GM12892 (cell line): ENCODE results near the gene RBP5.

Experiments
- POLR2A ChIP-seq: IDR thresholded peaks from 2 replicates; pipeline ENCODE4 v1.6.1; 2011; ENCODE audit warnings: low read depth, low read length, control low read depth
- POLR2AphosphoS5 ChIP-seq: IDR thresholded peaks from 2 replicates; pipeline ENCODE4 v1.6.1; 2011; ENCODE audit warnings: low read depth, low read length, control low read depth
- TAF1 ChIP-seq: IDR thresholded peaks from 2 replicates; pipeline ENCODE4 v1.6.1; 2011; ENCODE audit warnings: low read depth, mild to moderate bottlenecking, control low read depth, low read length, borderline replicate concordance

DNA sequence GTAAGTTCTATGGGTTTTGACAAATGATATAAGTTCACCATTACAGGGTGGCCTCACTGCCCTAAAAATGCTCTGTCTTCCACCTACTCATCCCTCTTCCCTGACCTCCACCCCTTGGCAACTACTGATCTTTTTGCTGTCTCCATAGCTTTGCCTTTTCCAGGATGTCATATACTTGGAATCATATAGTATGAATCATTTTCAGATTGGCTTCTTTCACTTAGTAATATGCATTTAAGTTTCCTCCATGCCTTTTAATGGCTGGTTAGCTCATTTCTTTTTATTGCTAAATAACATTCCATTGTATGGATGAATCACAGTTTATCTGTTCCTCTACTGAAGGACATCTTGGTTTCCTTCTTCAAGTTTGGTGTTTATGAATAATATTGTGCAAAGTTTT lies 46.8 kb upstream of the RBP5 start:
- no peak for TF ChIP-seq TAF1
- no peak for TF ChIP-seq POLR2A
- TF ChIP-seq POLR2AphosphoS5, result no peak
